GM21367 (cell line): ENCODE measurements around the gene EHBP1.

Experiments
- ATAC-seq: cut with Tn5 transposase; IDR thresholded peaks from one replicate; pipeline ENCODE4 v1.9.1; 2021; ENCODE audit not compliant: unreplicated experiment

Gene EHBP1

GRCh38 chr2:62774555-62775366, 69.2 kb downstream of the EHBP1 start:
- no peak for ATAC-seq

- ATAC-seq, result no peak
Observed at GRCh38 chr2:62775367-62775668, 69.8 kb downstream of the EHBP1 start.

- ATAC-seq, result no peak
Observed at GRCh38 chr2:62783679-62784078, 78.2 kb downstream of the EHBP1 start.

GRCh38 chr2:62784341-62784740, 78.8 kb downstream of the EHBP1 start:
- no peak for ATAC-seq

GRCh38 chr2:62785216-62785615, 79.7 kb downstream of the EHBP1 start:
- ATAC-seq, result no peak

DNA sequence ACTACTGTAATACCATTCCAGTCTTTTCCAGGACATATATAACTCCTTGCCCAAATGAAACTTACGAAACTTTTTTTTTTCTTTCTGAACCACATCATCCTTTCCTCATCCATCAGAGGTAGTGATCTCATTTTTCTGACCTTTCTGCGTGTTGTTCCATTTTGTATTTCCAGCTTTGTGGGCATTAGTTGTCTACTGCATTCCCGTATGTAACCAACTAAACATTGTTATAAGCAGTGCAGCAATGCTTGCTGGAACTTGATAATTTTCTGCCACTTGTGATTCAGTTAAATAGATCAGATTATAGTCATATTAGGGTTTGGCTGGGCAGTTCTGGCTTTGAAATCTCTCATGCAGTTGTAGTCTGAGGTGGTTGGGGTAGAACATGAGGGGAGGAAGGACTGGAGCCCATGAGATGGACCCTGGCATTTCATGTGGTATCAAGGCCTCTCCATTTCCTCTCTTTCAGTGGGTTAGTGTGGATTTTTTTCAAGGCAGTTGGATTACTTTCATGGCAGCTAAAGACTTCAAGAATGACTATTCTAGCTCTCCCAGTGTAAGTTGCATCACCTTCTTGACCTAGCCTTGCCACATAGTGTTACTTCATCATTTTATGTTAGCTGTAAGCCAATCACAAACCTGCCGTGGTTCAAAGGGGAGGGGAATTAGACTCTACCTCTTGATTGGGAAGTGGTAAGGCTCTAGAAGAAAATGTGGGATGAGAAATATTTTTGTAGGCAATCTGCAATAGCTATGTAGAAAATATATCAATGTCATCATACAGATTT, 80.5 kb downstream of the EHBP1 start:
- ATAC-seq, result no peak

GRCh38 chr2:62787386-62787785, 81.9 kb downstream of the EHBP1 start:
- ATAC-seq, result no peak

DNA sequence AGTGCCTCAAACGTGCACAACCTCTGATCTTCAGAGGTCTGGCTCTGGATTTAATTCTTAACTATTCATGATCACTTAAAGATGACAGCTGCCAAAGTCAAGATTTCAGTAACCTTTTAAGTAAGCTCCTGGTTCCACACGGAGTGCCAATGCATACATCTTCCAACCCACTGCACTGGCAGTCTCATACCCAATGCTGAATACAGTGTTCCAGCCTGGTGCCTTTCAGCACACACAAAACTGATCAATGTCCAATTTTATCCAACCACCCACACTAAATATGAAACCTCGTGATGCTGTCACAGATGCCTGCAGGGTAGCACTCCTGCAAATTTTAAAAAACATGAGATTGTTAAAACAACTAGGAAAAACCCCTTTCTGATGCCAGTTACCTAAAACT, 84.0 kb downstream of the EHBP1 start:
- ATAC-seq, result no peak

DNA sequence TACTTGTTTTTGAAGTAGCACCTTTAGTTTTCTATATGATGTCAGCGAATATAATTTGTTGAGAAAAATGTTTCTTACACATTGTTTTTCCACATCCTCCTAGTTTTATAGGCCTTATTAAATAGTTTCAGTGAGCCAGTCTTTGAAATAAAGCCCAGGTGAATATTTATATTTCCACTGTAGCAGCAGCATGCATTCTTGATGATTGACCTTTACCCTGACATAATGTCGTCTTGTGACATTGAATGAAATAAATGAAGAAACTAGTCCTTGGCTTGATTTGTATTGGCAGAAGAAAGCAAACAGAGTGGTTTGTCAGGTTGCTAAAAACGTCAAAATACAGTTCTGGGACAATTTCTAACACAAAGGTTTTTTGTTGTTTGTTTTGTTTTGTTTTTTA, 84.4 kb downstream of the EHBP1 start:
- ATAC-seq, result no peak

DNA sequence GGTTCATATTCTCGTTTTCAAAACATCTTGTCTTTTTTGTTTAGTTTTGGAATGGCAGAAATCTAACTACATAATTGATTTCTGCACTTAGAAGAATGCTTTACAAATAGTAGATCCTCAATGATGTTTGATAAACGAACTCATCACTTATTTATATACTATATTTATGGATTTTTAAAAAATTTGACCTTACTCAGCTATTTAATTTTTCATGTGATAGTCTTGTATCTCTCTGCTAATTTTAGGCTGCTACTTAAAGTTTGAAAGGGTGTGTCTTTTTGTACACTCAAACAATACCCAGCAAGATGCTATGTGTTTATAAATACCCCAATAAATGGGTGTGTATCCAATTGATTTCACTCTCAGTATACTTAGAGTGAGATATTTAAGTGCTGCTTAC, 86.9 kb downstream of the EHBP1 start:
- no peak for ATAC-seq

GRCh38 chr2:62793213-62793612, 87.7 kb downstream of the EHBP1 start:
- no peak for ATAC-seq

- no peak for ATAC-seq
Observed at GRCh38 chr2:62794791-62795190, 89.3 kb downstream of the EHBP1 start.

GRCh38 chr2:62795341-62795740, 89.8 kb downstream of the EHBP1 start:
- no peak for ATAC-seq

- ATAC-seq, result no peak
Observed at GRCh38 chr2:62797107-62797506, 91.6 kb downstream of the EHBP1 start.

- ATAC-seq, result no peak
Observed at GRCh38 chr2:62800618-62801017, 95.1 kb downstream of the EHBP1 start.

DNA sequence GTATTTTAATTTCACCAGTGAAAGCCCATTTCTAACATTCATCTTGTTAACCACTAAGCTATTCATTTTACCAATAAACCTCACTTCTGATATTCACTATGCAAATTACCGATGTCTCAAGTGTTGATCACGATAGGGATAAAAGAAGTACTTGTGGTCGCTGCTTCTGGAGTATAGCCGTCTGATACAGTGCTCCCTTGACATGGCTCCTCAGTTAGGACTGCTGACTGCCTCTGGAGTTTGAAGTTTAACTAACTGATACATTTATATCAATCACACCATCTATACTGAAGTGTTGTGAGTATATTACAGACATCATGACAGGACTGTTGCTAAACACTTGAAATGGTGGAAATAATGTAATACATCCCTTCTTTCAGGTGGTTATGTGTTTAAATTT, 95.6 kb downstream of the EHBP1 start:
- no peak for ATAC-seq

GRCh38 chr2:62801814-62802523, 96.5 kb downstream of the EHBP1 start:
- no peak for ATAC-seq

DNA sequence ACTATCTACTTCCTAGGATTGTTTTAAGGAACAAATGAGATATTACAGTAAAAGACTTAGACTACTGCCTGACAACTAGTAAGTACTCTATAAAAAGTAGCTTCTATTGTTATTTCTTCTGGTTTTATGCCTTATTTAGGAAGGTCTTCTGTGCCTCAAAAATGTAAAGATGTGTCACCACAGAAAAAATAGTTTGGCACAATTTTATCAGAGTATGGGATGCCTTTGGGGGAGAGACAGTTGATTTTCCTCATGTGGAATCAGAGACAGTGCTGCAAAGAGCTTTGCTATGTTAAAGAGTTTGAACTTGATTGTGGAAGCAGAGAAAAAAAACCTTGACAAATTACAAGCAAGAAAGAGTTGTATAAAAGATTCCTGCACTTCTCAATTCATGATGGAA, 98.4 kb downstream of the EHBP1 start:
- ATAC-seq, result no peak

DNA sequence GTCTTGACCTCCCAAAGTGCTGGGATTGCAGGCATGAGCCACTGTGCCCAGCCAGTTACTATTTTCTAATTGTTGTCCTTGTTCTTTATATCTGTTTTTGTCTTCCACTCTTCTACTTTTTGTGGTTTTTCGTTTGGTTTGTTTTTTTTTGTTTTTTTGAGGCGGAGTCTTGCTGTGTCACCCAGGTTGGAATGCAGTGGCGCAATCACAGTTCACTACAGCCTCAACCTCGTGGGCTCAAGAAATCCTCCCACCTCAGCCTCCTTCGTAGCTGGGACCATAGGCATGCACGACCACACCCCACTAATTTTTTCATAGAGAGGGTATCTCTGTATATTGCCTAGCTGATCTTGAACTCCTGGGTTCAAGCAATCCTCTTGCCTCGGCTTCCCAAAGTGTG, 100.7 kb downstream of the EHBP1 start:
- ATAC-seq, result no peak

DNA sequence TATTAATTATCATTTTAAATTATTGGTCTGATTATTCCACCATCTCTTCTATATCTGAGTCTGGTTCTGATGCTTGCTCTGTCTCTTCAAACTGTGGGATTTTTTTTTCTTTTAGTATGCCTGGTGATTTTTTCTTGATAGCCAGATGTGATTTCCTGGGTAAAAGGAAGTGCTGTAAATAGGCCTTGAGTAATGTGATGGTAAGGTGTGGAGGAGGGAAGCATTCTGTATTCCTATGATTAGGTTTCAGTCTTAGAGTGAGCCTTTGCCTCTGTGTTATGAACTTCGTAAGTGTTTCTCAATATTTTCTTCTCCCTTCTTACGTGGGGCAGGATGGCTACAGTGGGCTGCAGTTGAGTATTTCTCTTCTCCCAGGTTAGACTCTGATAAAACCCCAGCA, 103.0 kb downstream of the EHBP1 start:
- ATAC-seq, result no peak

DNA sequence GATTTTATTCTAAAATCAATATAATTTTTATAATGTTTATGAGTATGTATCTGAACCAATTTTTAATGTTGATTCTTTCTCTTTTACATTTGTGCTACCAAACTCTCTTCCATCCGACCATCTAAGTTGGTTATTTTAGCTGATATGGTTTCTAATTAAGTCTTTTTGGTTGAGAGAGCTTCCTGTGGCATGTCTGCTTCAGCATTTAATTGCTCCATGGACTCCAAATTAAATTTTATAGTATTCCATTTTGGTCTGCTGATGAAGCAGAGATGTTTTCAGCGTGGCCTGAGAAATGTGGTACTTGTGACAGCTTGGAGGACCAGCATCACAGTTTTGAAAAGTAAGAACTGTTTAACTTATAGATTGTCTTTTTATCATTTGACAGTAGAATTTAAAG, 105.6 kb downstream of the EHBP1 start:
- ATAC-seq, result no peak

DNA sequence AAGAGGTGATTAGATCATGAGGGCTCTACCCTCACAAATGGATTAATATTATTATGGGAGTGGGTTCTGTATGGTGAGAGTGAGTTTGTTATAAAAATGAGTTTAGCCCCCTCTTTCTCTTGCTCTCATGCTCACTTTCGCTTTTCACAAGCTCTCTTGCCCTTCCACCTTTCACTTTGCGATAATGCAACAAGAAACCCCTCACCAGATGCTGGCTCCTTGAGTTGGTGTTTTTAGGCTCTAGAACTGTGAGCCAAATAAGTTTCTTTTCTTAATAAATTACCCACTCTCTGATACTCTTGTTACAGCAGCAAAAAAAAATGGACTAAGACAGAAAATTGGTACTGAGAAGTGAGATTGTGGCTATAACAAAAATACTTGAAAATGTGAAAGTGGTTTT, 106.5 kb downstream of the EHBP1 start:
- ATAC-seq, result no peak
